IPS-15b (cell line): ENCODE measurements around the gene MEIS2.
A peak's percentile ranks its signal among the peaks of the same experiment; 100 is the strongest.

Experiments
- H3K27me3 ChIP-seq: one replicate; pipeline ENCODE4 v1.6.1; 2013; ENCODE audit warnings: low read length; ENCODE audit not compliant: control insufficient read depth, insufficient read depth
- H3K36me3 ChIP-seq: one replicate; pipeline ENCODE4 v1.6.1; 2013; ENCODE audit warnings: low read length; ENCODE audit not compliant: control insufficient read depth, insufficient read depth
- H3K4me1 ChIP-seq: one replicate; pipeline ENCODE4 v1.6.1; 2013; ENCODE audit warnings: mild to moderate bottlenecking, low read length; ENCODE audit not compliant: control insufficient read depth, insufficient read depth
- H3K4me3 ChIP-seq: one replicate; pipeline ENCODE4 v1.5.1; 2013; ENCODE audit warnings: low read depth, low read length
- H3K9ac ChIP-seq: one replicate; pipeline ENCODE4 v1.6.1; 2013; ENCODE audit warnings: low read depth, mild to moderate bottlenecking, low read length
- H3K9me3 ChIP-seq: one replicate; pipeline ENCODE4 v1.6.1; 2013; ENCODE audit warnings: mild to moderate bottlenecking, low read length; ENCODE audit not compliant: control insufficient read depth, insufficient read depth

Gene MEIS2

DNA sequence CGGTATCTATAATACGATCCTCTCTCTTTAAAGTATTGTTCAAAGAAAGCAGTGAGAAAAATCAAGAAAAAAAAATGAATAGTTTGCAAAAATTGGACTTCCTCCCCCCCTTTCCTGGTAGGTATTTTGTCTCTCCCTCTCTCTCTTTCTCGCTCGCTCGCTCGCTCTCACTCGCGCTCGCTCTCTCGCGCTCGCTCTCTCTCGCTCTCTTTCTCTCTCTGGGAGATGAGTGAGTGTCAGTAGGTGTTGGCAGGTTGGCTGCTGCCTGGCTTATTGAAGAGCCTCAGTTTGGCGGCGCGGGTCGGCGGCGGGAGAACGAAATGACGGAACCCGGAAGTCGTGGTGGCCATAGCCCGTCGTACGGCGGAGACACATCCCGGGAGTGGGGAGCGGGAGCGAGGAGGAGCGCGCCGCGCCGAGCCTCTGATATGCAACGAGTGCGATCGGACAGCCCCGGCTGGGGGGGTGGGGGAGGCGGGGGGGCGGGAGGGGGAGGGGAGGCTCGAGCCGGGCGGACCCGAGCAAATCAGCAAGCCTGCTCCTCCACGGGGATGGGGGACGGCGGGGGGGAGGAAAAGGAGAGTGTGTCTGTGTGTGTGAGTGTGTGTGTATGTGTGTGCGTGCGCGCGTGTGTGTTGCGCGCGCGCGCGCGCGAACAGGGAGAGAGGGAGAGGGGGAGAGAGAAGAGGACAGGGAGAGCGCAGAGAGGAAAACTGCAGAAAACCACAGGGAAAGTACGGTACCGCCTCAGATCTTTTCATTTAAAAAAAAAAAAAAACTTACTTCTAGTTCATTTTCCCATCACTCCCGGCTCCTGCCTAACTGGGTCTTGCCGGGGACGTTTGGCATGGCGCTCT, at the start of gene MEIS2:
MEIS2 (minus strand) TSS at position 441 of the 857 bp plus-strand sequence. CDS start 1,083 bp downstream, outside the sequence.
- Histone ChIP-seq H3K9me3 (no peaks in the 10 kb centered on the region), H3K4me3 (peak within 1 kb of the TSS; percentile 77), H3K4me1 (peaks cover 24% of the 10 kb centered on the region), H3K27me3 (peaks cover 78% of the 10 kb centered on the region), H3K9ac (no peak within 1 kb of the TSS), H3K36me3 (no peaks in the 10 kb centered on the region)

DNA sequence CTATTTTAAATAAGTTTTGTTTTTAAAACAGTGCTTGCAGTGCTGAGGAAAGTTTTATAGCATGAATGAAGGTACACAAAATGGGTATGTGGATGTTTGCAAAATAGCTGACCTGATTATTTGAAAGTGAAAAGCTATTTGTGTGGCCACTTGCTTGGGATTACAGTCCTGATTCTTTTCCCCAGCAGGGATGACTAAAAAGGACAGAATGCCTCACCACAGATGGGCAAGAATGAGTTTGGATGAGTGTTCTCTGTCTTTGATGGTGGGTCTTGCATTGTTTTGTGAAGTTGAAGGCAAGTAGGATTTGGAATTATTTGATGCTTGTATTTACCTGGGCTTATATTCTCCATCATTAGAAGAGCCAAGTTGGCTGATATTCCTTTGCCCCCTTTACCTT, 48.8 kb upstream of the MEIS2 start:
- Histone ChIP-seq H3K27me3 (no peaks in the 10 kb centered on the region), H3K4me3 (no peak overlapping the region), H3K36me3 (no peaks in the 10 kb centered on the region), H3K4me1 (peaks cover 10% of the 10 kb centered on the region), H3K9ac (no peak overlapping the region), H3K9me3 (no peaks in the 10 kb centered on the region)

DNA sequence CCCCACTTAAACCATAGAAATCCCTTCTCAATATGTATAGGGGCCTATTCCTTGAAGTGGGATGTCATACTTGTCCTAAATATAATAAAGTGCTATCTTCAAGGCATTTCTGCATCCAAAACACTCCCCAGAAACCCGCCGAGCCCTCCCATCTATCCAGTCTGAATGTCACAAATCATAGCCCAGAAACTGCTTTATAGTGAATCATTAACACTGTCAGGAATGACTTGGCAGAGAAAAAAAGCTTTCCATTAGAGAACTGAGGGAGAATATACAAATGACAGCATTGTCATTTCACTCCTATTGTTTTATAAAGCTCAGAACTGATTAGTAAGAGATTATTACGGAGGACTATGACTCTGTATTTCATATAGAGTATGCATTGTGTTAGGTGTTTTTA, 48.4 kb upstream of the MEIS2 start:
- Histone ChIP-seq H3K4me3 (no peak overlapping the region), H3K36me3 (no peaks in the 10 kb centered on the region), H3K27me3 (no peaks in the 10 kb centered on the region), H3K4me1 (peaks cover 10% of the 10 kb centered on the region), H3K9me3 (no peaks in the 10 kb centered on the region), H3K9ac (no peak overlapping the region)

DNA sequence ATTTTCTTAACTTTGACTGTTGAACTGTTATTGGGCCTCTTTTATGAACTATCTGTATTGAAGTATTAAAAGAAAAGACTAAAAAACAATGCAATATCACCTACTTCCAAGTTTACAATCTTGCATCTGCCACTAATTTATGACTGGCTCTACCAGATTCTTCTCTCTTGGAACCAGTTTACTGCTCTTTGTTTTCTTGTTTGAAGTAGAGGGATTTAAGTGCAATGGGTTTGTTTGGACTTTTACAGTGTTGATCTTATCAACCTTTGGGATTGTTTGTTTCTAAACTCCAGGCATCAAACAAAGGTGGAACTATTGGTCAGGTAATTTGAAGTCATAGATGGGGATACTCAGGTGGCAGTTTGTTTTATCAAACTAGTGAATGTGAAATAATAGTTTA, 43.0 kb upstream of the MEIS2 start:
- H3K27me3 ChIP-seq = no peaks in the 10 kb centered on the region
- H3K4me1 ChIP-seq = no peaks in the 10 kb centered on the region
- no peaks in the 10 kb centered on the region for H3K9me3 ChIP-seq
- H3K4me3 ChIP-seq = no peak overlapping the region
- no peak overlapping the region for H3K9ac ChIP-seq
- no peaks in the 10 kb centered on the region for H3K36me3 ChIP-seq

DNA sequence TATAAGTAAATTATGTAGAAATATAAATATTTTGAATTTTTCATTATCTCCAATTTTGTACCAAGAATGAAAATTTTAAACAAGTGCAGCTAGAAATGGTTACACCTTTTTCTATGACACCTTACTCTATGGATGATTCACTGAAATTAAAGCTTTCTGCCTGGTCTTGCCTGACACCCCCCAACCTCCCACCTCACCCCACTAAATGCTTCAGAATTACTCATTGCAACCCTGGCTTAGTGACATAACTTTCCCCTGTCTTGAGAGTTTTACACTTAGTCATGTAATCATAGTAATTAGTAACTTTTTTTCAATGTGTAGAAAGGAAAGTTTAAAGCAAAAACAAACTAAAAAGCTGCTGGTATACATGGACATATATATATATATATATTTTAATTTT, 42.0 kb upstream of the MEIS2 start:
- Histone ChIP-seq H3K27me3 (no peaks in the 10 kb centered on the region), H3K4me3 (no peak overlapping the region), H3K9me3 (no peaks in the 10 kb centered on the region), H3K9ac (no peak overlapping the region), H3K36me3 (no peaks in the 10 kb centered on the region), H3K4me1 (no peaks in the 10 kb centered on the region)

DNA sequence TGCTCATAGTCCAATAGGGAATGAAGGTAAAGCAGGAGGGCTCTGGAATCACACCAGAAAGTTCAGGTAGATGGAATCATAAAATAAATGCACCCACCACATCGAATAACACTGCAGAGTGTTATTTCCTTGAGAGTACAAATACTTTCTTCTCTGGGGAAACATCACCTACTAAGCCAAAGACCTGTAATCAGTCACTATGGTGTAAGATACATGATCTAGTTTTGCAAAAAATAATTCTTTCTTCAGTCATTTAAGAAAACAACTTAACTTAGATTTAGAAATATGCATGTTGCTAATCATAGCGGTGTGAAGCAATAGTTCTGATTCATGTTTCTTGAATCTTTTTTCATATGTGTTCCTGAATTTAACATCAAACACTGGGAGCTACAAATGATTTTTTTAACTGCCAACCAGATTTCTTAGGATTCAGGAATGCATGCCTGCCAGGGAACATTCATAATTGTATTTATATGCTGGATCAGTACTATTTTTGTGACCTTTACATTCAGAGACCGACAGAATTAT, 40.2 kb upstream of the MEIS2 start:
- no peak overlapping the region for H3K4me3 ChIP-seq
- H3K4me1 ChIP-seq = no peaks in the 10 kb centered on the region
- no peaks in the 10 kb centered on the region for H3K36me3 ChIP-seq
- no peaks in the 10 kb centered on the region for H3K27me3 ChIP-seq
- no peak overlapping the region for H3K9ac ChIP-seq
- no peaks in the 10 kb centered on the region for H3K9me3 ChIP-seq

DNA sequence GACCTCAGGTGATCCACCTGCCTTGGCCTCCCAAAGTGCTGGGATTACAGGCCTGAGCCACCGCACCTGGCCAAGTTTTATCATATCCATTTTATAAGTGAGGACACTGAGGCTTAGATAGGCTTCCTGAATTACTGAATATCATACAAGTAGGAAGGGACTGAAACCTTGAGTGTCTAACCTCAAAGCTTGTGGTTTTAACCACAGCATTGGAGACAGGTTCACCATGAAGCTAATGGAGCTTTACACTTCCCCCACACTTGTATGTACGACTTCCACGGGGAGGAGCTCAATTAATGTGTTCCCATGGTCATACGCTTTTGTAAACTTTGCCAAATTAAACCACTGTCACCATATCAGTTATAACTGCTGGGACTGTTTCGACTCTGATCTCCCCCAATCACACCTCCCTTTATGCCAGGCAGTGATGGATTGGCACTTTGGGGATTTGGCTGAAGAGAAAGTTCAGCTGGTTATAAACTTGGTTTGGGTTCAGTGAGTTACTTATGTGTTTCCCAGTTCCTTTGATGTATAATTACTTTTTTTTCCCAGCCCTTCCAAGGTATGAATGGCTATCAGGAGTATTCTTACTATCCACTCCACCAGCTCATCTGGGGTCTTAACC, 38.4 kb upstream of the MEIS2 start:
- H3K9ac ChIP-seq = no peak overlapping the region
- H3K4me3 ChIP-seq = no peak overlapping the region
- H3K9me3 ChIP-seq = no peaks in the 10 kb centered on the region

DNA sequence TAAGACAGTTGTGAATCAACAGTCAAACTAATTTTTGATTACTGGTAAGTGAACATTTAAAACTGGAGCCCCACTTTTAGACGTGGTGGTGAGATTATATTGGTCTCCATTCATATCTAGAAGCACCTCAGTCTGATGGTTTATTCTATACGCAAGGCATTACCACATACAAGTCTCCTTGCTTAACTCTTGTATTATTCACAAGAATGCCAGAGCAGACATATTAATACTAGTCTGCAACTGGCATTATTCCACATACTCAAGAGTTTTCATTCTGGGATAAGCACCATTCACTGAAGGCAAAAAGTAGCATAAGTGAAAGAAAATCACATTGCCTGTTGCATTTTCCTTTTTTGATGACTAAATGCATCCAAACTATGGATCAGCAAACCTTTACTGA, 36.9 kb upstream of the MEIS2 start:
- Histone ChIP-seq H3K4me1 (peaks cover under 1% of the 10 kb centered on the region), H3K9me3 (no peaks in the 10 kb centered on the region), H3K27me3 (no peaks in the 10 kb centered on the region), H3K4me3 (no peak overlapping the region), H3K36me3 (no peaks in the 10 kb centered on the region), H3K9ac (no peak overlapping the region)

More for the DNA sequence above, 38.4 kb upstream of the MEIS2 start:
- Histone ChIP-seq H3K27me3 (no peaks in the 10 kb centered on the region), H3K4me1 (no peaks in the 10 kb centered on the region), H3K36me3 (no peaks in the 10 kb centered on the region)

DNA sequence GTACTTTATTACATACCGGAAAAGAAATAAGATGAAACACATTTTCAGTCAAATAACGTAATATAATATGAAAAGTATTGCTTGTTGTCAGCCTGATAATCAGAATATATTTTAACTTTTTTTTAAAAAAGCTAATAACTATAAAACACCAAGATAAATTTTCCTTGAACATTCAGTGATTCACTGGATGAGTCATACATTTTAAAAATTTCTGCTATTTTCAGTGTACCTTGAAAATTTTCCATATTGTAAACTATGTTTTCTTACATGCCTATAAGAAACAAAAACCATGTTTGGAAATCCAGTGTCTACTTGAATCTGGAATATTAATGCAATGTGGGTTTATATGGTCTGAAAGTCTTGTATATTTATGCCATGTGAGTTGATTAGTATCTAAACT, 36.3 kb upstream of the MEIS2 start:
- no peak overlapping the region for H3K4me3 ChIP-seq
- H3K9me3 ChIP-seq = no peaks in the 10 kb centered on the region
- H3K36me3 ChIP-seq = no peaks in the 10 kb centered on the region
- H3K27me3 ChIP-seq = no peaks in the 10 kb centered on the region
- H3K4me1 ChIP-seq = peaks cover 4% of the 10 kb centered on the region
- H3K9ac ChIP-seq = no peak overlapping the region

DNA sequence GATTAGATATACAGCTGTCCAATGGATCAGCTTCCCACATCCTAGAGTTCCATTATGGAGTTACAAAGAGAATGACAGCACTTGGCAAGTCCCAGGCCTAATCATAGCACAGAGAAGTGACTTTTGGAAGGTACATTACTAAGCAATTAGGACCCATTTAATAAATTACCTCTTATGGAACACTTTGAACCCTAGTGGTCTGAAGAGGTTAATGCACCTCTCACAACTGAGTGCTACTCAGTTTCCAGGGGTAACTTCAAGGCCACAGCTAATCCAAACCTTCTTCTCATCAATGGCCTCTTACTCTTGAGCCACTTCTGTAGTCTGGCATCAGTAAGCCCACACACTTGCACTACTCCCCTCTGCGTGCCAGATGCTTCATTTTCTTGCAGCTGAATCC, 34.9 kb upstream of the MEIS2 start:
- Histone ChIP-seq H3K9me3 (no peaks in the 10 kb centered on the region), H3K4me3 (no peak overlapping the region), H3K27me3 (no peaks in the 10 kb centered on the region), H3K4me1 (peaks cover 4% of the 10 kb centered on the region), H3K9ac (no peak overlapping the region), H3K36me3 (no peaks in the 10 kb centered on the region)

DNA sequence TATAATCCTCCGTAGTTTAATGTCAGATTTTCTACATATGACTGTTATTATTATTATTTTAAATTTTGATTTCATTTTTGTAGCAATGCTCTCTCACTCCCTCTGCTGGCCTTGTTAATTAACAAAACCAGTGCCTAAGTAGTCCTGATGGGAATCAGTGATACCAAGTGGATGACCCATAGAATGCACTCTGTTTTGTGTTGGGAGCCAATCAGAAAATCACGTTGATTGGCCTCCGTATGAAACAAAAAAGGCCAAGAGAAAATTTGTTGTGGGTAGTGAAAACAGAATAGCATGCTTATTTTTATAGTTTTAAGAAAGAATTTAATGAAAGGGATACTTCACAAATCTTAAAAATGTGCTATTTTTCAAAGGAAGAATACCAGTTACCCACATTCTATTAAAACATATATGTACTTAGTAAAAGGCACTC, 34.4 kb upstream of the MEIS2 start:
- Histone ChIP-seq H3K27me3 (no peaks in the 10 kb centered on the region), H3K9me3 (no peaks in the 10 kb centered on the region)

DNA sequence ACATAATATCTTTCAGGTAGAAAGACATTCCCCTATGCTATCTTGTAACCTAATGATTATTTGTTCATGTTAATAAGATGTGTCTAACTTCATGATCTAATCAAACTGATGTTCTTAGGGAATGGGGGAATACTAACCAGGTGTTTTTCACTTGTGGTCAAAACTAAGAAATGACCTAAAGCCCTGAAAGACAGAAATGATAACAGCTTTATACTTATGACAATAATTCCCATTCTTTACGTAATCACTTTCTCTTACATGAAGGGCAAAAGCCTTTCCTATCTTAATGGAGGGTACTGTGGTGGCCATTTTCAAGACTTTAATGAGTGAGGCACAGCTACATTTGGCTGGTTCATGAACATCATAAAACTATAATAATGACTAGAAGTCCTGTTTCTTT, 33.9 kb upstream of the MEIS2 start:
- Histone ChIP-seq H3K9ac (no peak overlapping the region), H3K4me3 (no peak overlapping the region), H3K36me3 (no peaks in the 10 kb centered on the region), H3K9me3 (no peaks in the 10 kb centered on the region), H3K4me1 (peaks cover 4% of the 10 kb centered on the region), H3K27me3 (no peaks in the 10 kb centered on the region)

More for the DNA sequence above, 34.4 kb upstream of the MEIS2 start:
- no peak overlapping the region for H3K4me3 ChIP-seq
- no peak overlapping the region for H3K9ac ChIP-seq
- H3K4me1 ChIP-seq = peaks cover 4% of the 10 kb centered on the region
- no peaks in the 10 kb centered on the region for H3K36me3 ChIP-seq
